IPS-NIHi7 (cell line): ENCODE results near the gene MICALL1.

Experiments
- DNase-seq: peaks from one replicate; pipeline ENCODE4 v3.0.0; 2012; ENCODE audit warnings: mixed read lengths; ENCODE audit errors: extremely low spot score

MICALL1 gene

DNA sequence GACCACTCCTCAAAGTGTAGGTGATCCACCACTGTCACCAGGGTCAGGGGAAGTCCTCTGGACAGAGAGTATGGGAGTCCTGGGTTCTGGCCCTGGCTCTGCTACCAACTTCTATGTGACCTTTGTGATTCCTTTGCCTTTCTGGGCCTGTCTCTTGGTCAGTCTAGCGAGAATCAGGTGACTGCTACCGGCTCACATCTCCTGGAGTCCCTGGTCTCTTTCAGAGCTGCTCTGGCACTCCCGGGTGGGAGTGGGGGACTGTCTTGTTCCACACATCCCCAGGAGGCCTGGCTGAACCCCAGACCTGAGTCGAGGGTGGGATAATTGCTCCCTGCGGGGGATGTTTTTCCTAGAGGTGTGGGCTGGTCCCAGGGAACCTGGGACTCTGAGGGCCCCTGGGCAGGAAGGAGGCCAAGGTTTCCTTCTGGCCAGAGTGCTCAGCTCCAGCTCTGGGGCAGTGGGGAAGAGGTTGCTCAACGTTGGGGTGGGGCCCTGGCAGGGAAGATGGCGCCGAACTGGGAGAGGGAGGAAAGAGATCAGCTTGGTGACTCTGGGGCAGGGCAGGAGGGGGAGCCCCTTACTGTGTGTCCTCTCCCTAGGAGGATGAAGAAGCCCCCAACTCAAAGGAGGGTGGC, 76.2 kb downstream of the MICALL1 start:
- DNase-seq, result no peak

DNA sequence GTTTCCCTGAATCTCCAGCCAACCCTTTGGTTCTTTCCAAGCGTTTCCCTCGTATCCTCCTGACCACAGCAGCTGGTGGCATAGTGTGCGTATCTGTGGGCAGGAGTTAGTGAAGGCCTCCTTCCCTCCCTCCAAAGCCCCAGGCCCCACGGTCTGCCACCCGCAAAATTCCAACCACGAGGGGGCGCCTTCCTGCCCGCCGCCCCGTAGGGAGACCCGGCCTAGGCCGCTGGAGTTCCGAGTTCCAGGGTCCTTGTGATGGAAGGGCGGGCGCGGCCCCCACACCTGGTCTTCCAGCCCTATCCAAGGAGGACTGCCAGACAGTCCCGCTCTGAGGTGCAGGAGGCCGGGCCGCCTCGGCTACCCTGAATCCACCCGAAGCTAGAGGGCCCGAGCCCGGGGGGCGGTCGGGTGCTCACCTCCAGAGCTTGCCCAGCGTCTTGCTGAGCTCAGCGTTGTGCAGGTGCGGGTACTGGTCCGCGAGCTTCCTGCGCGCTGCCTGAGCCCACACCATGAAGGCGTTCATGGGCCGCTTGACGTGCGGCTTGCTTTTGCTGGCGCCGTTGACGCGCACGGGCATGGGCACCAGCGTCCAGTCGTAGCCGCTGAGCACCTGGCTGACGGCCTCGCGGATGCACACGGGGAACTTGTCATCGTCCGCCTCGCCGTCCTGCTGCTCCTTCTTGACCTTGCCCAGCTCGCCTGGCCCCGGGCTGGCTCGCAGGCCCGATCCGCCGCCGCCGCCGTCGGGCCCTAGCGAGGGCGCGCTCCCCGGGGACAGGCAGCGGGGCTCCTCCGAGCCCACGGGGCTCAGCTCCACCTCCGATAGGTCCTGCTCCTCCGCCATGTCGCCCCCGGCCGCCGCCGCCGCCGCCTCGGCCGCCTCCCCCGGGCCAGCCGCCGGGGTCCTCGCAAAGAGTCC, 77.1 kb downstream of the MICALL1 start:
- peak; percentile 91 for DNase-seq

DNA sequence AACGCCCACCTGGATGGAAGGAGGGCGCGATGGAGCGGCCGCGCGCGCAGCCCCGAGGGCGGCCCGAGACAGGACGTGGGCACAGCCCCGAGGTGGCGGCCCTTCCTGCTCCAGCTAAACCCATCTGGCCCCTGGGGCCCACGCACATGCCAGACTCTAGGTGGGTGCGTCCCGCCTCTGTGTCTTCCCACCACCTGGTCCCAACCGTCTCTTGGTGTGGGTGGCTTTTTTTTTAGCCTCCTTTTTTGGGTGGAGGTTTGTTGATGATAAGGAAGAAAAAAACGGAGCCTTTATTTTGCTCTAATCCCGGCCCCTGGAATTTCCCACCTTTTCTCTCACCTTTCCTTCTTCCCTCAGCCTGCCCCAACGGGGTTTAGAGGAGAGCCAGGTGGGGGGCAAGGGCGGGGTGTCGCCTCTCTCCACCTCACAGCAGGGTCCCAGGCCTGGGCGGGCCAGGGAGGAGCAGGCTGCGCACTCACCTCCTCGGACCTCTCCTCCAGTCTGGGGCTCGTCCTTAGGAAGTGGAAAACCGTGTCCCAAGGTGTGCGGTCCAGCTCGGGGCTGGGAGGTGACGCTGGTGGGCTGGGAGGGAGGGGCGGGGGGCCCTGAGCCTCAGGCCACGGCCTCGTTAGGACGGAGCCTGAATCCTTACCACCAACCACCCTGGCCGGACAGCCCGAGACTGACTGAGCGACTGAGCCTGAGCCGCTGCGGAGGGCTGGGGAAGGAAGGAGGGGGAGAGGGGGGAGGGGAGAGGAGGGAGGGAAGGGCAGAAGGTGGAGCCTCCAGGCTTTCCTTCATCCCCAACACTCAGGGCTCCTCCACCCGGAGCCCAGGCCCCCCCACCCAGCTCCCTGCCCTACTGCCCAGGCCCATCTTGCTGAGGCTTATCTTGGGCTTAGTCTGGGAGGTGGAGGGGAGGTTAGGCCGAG, 78.0 kb downstream of the MICALL1 start, which contains the start of gene SOX10:
TSS of gene SOX10 (minus strand) at position 696 of the 932 bp plus-strand sequence. CDS start 771 bp downstream, outside the sequence.
- peak; percentile 76 for DNase-seq

DNA sequence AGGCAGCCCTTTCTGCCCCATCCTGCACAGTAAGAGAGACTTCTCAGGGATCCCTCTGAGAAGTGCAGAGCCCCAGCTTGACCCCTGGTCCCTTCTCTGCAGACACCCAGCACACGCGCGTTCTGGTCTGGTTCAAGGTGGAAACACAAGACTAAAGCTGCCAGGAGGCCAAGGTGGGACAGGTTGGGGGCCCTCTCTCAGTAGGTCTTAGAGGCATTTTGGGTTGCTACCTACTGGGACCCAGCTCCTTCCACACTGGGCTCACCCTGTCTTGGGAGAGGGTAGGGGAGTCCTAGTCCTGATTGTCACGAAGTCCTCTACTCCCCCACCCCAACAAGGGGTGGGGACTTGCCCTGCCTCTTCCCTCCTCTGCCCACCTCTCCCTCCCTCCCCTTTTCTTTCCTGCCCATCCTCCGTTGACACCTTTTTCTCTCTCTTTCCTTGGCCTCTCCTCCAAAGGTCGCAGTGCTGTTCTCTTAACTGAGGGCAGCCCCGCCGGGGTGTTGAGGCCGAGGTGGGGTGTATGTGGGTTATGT, 79.0 kb downstream of the MICALL1 start:
- DNase-seq, result no peak

DNA sequence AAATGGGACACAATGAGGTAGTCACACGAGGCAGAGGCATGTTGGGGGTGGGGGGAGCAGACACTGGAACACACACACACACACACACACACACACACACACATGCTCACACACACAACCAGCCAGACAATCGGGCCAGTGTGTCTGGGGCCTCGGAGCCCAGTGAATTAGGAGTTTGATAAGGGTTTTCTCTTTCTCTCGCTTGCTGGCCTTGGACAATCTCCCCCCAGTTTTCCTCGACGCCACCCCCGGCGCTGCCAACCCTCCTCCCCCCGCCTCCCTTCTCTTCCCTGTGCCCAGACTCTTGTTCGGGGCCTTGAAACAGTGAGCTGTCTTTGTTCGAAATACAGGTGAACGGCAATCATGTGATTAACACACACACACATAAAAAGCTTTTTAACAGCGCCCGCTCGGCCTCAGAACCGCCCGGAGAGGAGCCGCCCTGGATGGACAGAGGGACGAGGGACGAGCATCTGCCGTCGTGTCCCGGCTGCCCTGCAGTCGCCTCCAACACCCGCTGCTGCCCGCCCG, 79.7 kb downstream of the MICALL1 start:
- DNase-seq, result no peak

DNA sequence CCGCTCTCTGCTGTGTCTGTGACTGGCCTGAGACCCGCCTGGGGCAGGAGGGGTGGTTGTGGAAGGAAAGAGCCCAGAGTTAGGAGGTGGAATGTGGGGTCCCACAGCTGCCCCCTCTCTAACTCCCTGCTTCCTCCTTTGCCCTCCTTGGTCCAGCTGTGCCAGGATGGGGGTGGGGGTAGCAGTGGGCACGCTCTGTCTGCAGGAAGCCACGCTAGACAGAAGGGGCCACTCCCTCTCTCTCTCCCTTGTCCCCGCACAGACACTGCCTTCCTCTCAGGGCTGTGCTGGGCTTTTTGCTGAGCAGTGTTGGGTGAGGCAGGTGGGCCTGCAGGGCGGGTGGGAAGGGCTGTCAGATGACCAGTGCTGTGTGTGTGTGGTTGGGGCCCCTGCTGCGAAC, 80.3 kb downstream of the MICALL1 start:
- DNase-seq, result no peak

DNA sequence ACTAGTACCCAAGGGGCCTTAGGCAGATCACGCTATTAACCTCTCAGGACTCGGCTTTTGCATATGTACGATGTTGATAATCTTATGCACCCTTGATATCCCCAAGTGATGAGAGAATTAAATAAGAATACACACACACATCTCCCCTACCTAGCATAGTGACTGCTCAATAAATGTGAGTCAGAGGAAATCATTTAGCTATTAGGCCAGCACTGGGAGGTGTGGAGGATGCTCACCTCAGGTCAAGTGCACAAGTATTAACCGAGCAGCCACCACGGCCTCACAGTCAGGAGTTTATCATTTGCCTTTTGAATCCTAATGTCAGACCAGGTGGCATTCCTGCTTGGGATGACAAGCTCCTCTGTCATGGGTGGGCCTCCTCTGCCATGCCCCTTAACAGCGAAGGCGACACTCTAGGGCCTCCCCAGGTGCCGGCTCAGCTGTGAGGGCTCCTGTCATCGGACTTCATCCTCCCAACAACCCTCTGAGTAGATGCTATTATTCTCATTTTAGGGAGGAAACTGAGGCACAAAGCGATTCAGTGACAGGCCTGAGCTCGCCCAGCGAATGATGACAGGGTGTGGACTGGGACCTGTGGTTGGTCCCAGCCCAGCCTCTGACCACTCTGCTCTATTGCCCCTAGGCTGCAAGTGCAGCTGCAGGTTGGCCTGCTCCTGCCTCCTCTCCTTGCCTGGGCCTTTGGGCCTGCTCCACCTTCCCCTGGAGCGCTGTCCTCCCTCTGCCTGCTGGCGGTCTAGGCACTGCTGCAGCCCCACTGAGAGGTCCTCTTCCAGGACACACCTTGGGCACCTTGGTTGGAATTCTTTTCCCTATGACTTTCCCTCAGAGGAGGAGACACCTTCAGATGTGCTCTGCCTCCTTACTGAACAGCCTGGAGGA, 83.3 kb downstream of the MICALL1 start:
- no peak for DNase-seq

DNA sequence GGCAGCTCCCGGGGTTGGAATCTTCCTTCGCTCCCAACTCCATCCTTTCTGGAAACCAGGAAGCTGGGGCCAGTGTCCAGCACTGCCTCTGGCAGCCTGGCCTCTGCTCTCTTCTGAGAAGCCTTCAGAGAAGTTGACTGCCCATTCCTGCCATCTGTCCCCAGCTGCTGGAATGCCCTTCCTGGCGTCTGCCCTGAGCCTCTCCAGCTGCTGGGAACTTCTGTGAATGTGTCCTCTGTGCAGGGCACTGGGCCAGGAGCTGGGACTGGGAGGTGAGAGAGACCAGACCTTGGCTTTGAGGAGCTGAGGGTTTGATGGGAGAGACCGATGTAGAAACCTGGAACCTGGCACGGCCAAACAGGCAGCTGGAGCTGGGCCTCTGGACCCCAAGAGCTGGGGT, 84.2 kb downstream of the MICALL1 start:
- DNase-seq, result no peak

DNA sequence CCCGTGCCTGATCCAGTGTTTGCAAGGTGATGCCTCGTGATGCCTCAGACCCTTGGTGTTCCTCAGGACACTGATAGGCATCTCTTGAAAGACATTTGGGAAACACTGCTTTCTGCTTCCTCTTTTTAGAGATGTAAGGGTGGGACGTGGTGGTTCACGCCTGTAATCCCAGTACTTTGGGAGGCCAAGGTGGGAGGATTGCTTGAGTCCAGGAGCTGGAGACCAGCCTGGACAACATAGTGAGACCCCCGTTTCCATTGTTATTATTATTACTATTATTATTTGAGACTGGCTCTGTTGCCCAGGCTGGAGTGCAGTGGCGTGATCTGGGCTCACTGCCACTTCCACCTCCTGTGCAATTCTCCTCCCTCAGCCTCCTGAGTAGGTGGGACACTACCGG, 84.8 kb downstream of the MICALL1 start:
- DNase-seq, result no peak

DNA sequence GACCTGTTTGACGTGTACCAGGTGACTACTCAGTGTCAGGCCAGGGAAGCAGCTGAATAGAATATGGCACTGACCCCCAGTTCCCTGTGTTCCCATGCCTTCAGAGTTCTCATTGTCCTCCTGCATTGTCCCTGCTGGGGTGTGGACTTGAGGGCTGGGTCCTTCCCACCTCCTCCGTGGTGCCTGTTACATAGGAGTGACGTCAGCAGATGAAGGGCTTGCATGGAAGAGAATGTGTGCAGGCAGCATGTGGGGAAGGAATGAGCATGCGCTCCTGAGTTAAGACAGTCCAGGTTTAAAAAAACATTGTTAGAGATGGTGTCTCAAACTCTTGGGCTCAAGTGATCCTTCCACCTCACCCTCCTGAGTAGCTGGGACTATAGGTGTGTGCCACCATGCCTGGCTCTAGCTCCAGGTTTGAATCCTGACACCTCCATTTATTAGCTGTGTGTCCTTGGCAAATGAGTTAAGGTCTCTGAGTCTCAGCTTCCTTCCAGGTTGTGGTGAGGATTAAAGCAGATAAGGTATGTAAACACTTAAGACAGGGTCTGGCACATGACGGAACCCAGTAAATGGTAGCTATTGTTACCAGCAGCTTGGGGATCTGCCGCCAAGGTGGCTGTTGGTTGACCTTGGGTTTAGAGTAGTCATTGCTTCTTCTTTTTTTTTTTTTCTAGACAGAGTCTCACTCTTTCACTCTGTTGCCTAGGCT, 85.8 kb downstream of the MICALL1 start:
- DNase-seq, result no peak
